H9 (cell line): ENCODE data around the gene DBN1. TPM values are rescaled to one million over a fixed set of nuclear protein-coding genes. Genes with fewer than 3 reads are reported as not detected.

ENCODE experiments used
- DNase-seq: peaks from one replicate; pipeline ENCODE4 v3.0.0-alpha.2; 2017
- H2AFZ ChIP-seq: one replicate; pipeline ENCODE4 v1.6.1; 2013; ENCODE audit warnings: mild to moderate bottlenecking, low read length, control low read depth, moderate library complexity
- H2AK5ac ChIP-seq: 2 replicates; pipeline ENCODE4 v1.6.1; 2013; ENCODE audit warnings: low read length, control low read depth, mixed read lengths; ENCODE audit not compliant: insufficient read length
- H2BK120ac ChIP-seq: one replicate; pipeline ENCODE4 v1.6.1; 2013; ENCODE audit warnings: low read depth, mild to moderate bottlenecking, low read length, control low read depth, inconsistent platforms; ENCODE audit not compliant: poor library complexity, severe bottlenecking
- H2BK12ac ChIP-seq: 2 replicates; pipeline ENCODE4 v1.6.1; 2013; ENCODE audit warnings: low read length, control low read depth, mixed read lengths, low read depth; ENCODE audit not compliant: insufficient read length
- H2BK15ac ChIP-seq: 2 replicates; pipeline ENCODE4 v1.6.1; 2013; ENCODE audit warnings: low read depth, low read length, control low read depth
- H2BK20ac ChIP-seq: one replicate; pipeline ENCODE4 v1.6.1; 2013; ENCODE audit warnings: low read depth, mild to moderate bottlenecking, low read length, control low read depth, inconsistent platforms; ENCODE audit not compliant: poor library complexity, severe bottlenecking
- H2BK5ac ChIP-seq: 2 replicates; pipeline ENCODE4 v1.6.1; 2013; ENCODE audit warnings: low read length, control low read depth, mixed read lengths; ENCODE audit not compliant: insufficient read length
- H3K14ac ChIP-seq: 2 replicates; pipeline ENCODE4 v1.6.1; 2013; ENCODE audit warnings: low read length, control low read depth; ENCODE audit not compliant: insufficient read depth
- H3K18ac ChIP-seq: 2 replicates; pipeline ENCODE4 v1.6.1; 2013; ENCODE audit warnings: low read depth, mild to moderate bottlenecking, mixed read lengths, low read length, control low read depth; ENCODE audit not compliant: insufficient read length
- H3K23ac ChIP-seq: 2 replicates; pipeline ENCODE4 v1.6.1; 2013; ENCODE audit warnings: low read length, control low read depth, mixed read lengths, low read depth; ENCODE audit not compliant: insufficient read length
- H3K23me2 ChIP-seq: 2 replicates; pipeline ENCODE4 v1.6.1; 2013; ENCODE audit warnings: low read depth, mild to moderate bottlenecking, mixed read lengths, low read length, control low read depth; ENCODE audit not compliant: insufficient read length, poor library complexity, severe bottlenecking
- H3K27ac ChIP-seq: 2 replicates; pipeline ENCODE4 v1.5.1; 2013; ENCODE audit warnings: low read length, control low read depth, mixed read lengths, low read depth; ENCODE audit not compliant: insufficient read length
- H3K27me3 ChIP-seq: 2 replicates; pipeline ENCODE4 v1.6.1; 2013; ENCODE audit warnings: low read length, control low read depth, inconsistent platforms; ENCODE audit not compliant: insufficient read depth
- H3K4ac ChIP-seq: 2 replicates; pipeline ENCODE4 v1.6.1; 2013; ENCODE audit warnings: low read depth, mild to moderate bottlenecking, control low read depth, inconsistent platforms, low read length, moderate library complexity
- H3K4me1 ChIP-seq: 2 replicates; pipeline ENCODE4 v1.6.1; 2013; ENCODE audit warnings: low read length, control low read depth, inconsistent platforms; ENCODE audit not compliant: insufficient read depth
- H3K4me2 ChIP-seq: 2 replicates; pipeline ENCODE4 v1.6.1; 2013; ENCODE audit warnings: low read length, control low read depth, mixed read lengths; ENCODE audit not compliant: insufficient read length, insufficient read depth
- H3K56ac ChIP-seq: 2 replicates; pipeline ENCODE4 v1.6.1; 2013; ENCODE audit warnings: low read depth, mild to moderate bottlenecking, mixed read lengths, low read length, control low read depth; ENCODE audit not compliant: insufficient read length
- H3K79me1 ChIP-seq: 2 replicates; pipeline ENCODE4 v1.6.1; 2013; ENCODE audit warnings: low read depth, mild to moderate bottlenecking, moderate library complexity, low read length, control low read depth, inconsistent platforms; ENCODE audit not compliant: insufficient read depth, poor library complexity, severe bottlenecking
- H3K79me2 ChIP-seq: 2 replicates; pipeline ENCODE4 v1.6.1; 2013; ENCODE audit warnings: low read length, control low read depth, inconsistent platforms; ENCODE audit not compliant: insufficient read depth
- H3K9ac ChIP-seq: 2 replicates; pipeline ENCODE4 v1.6.1; 2013; ENCODE audit warnings: low read length, control low read depth, mixed read lengths; ENCODE audit not compliant: insufficient read length; ENCODE audit errors: extremely low read depth
- H3K9me3 ChIP-seq: one replicate; pipeline ENCODE4 v1.6.1; 2013; ENCODE audit warnings: low read depth, low read length, inconsistent platforms; ENCODE audit not compliant: control insufficient read depth
- H3T11ph ChIP-seq: one replicate; pipeline ENCODE4 v1.6.1; 2013; ENCODE audit warnings: mild to moderate bottlenecking, low read length, control low read depth, inconsistent platforms
- H4K20me1 ChIP-seq: one replicate; pipeline ENCODE4 v1.6.1; 2013; ENCODE audit not compliant: control insufficient read depth, insufficient read length, insufficient read depth
- H4K5ac ChIP-seq: 2 replicates; pipeline ENCODE4 v1.6.1; 2013; ENCODE audit warnings: low read depth, mild to moderate bottlenecking, mixed read lengths, low read length, control low read depth; ENCODE audit not compliant: insufficient read length
- H4K8ac ChIP-seq: replicated peaks from 2 replicates; pipeline ENCODE4 v1.6.1; 2013; ENCODE audit warnings: low read length, control low read depth, mixed read lengths, low read depth; ENCODE audit not compliant: insufficient read length
- H4K91ac ChIP-seq: 2 replicates; pipeline ENCODE4 v1.6.1; 2013; ENCODE audit warnings: low read depth, mild to moderate bottlenecking, moderate library complexity, mixed read lengths, low read length, control low read depth; ENCODE audit not compliant: insufficient read length
- H3K27ac Mint-ChIP-seq, 3 experiments: 2 replicates in 2 of 3; 3 replicates in 1 of 3; pipeline ENCODE4 v1.8.0; 2020 to 2021; ENCODE audit warnings: mixed read lengths in 3 of 3, mild to moderate bottlenecking in 1 of 3, moderate library complexity in 1 of 3
- H3K27me3 Mint-ChIP-seq: 2 replicates; pipeline ENCODE4 v1.8.0; 2021; ENCODE audit warnings: low read depth, mild to moderate bottlenecking, moderate library complexity, mixed read lengths
- H3K36me3 Mint-ChIP-seq, 3 experiments: 2 replicates in 2 of 3; 3 replicates in 1 of 3; pipeline ENCODE4 v1.8.0; 2020 to 2021; ENCODE audit warnings: low read depth in 3 of 3, mixed read lengths in 3 of 3; ENCODE audit not compliant: insufficient read depth in 1 of 3
- H3K4me1 Mint-ChIP-seq, 2 experiments: 2 replicates each; pipeline ENCODE4 v1.8.0; 2020; ENCODE audit warnings: mixed read lengths in 2 of 2
- H3K4me3 Mint-ChIP-seq, 2 experiments: 2 replicates in 1 of 2; 3 replicates in 1 of 2; pipeline ENCODE4 v1.8.0; 2020 to 2021; ENCODE audit warnings: mild to moderate bottlenecking in 2 of 2, mixed read lengths in 2 of 2, moderate library complexity in 1 of 2
- H3K9me3 Mint-ChIP-seq, 2 experiments: 2 replicates in 1 of 2; 3 replicates in 1 of 2; pipeline ENCODE4 v1.8.0; 2020; ENCODE audit warnings: mild to moderate bottlenecking in 2 of 2, mixed read lengths in 2 of 2, moderate library complexity in 1 of 2
- CTCF ChIP-seq: fragments of 200-600 bp; sonication (generic); conservative IDR thresholded peaks from 3 replicates; pipeline ENCODE4 v1.8.0; 2021; ENCODE audit warnings: antibody characterized with exemption, mild to moderate bottlenecking
- WGBS: extraction: QIAGEN DNeasy Blood & Tissue Kit; methylation state at CpG from one replicate; pipeline ENCODE4 v1.1.7; 2013; ENCODE audit warnings: missing lambda C conversion rate, low lambda C conversion rate, mixed read lengths; ENCODE audit not compliant: insufficient read length; ENCODE audit errors: extremely low coverage; 5-methylcytosine and 5-hydroxymethylcytosine counted together
- total RNA-seq: library from RNA; stranded (reverse); gene quantifications from 2 replicates; pipeline ENCODE4 v1.2.1, GENCODE V29; 2021

DBN1 gene
- total RNA-seq, 1 experiment from 2014 or later, result 340 TPM

DNA sequence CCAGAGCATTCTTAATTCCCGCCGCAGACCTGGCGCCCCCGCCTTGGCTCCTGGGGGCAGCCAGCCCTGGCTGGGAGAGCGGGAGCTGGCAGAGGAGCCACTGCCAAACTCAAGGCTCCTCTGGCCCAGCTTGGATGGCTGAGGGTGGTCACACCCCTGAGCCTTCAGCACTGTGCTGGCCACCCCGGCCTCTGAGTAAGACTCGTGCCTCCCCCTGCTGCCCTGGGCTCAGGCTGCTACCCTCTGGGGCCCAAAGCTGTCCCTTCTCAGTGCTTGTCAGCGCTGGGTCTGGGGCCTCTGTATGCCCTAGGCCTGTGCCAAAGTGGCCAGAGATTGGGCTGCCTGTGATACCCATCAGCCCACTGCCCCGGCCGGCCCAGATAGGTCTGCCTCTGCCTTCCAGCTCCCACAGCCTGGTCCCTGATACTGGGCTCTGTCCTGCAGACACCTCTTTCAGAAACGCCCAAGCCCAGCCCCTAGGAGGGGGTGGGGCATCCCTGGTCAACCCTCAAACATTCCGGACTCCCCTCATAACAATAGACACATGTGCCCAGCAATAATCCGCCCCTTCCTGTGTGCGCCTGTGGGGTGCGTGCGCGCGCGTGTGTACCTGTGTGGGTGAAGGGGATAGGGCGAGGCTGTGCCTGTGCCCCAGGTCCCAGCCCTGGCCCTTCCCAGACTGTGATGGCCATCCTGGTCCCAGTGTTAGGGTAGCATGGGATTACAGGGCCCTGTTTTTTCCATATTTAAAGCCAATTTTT is 31.2 kb downstream of the DBN1 start:
- 0 out of 7 replicates have a peak overlapping the region, but pooled peaks of 2 of the 3 experiments have one; percentile 28 to 72 for H3K27ac Mint-ChIP-seq

More for the DNA sequence above, 31.2 kb downstream of the DBN1 start:
- H3K36me3 Mint-ChIP-seq, result peaks cover 16 to 40% (median 33%) of the 10 kb centered on the region in 3 experiments
- Histone ChIP-seq H3K9me3 (no peaks in the 10 kb centered on the region), H3K79me1 (no peaks in the 10 kb centered on the region), H2BK5ac (no peak overlapping the region), H3K4ac (no peak overlapping the region), H2BK20ac (no peak overlapping the region), H3K4me2 (no peak overlapping the region), H2BK15ac (no peak overlapping the region), H2BK120ac (no peak overlapping the region), H3K23me2 (peaks cover 4% of the 10 kb centered on the region), H3T11ph (no peak overlapping the region), H4K5ac (no peak overlapping the region), H4K8ac (no peak overlapping the region), H3K27ac (no peak overlapping the region), H2BK12ac (no peak overlapping the region), H3K9ac (no peak overlapping the region), H3K27me3 (no peaks in the 10 kb centered on the region; the same call in 1 of the 2 replicates), H3K79me2 (no peaks in the 10 kb centered on the region), H4K91ac (no peak overlapping the region), H4K20me1 (no peaks in the 10 kb centered on the region), H3K18ac (no peak overlapping the region), H3K14ac (no peak overlapping the region), H3K23ac (no peak overlapping the region), H2AK5ac (no peak overlapping the region), H3K4me1 (no peaks in the 10 kb centered on the region; the same call in 1 of the 2 replicates), H3K56ac (no peak overlapping the region), H2AFZ (no peak overlapping the region)
- no peak for TF ChIP-seq CTCF
- no peak overlapping the region; a peak in 1 of 5 replicates for H3K4me3 Mint-ChIP-seq
- WGBS, result no CpG with 5 or more reads among the region's 20 CpGs
- peaks cover 0 to 3% of the 10 kb centered on the region in 2 experiments; a peak in 1 of 5 replicates for H3K9me3 Mint-ChIP-seq
- H3K27me3 Mint-ChIP-seq, result peaks cover 15% of the 10 kb centered on the region
- H3K4me1 Mint-ChIP-seq, result peaks cover 35 to 39% of the 10 kb centered on the region in 2 experiments
- no peak for DNase-seq
